Mesothelial cell of epicardium (in vitro differentiated cells): ENCODE measurements around the gene PALLD. TPM values are rescaled to one million over a fixed set of nuclear protein-coding genes. Genes with fewer than 3 reads are reported as not detected.

Experiments used
- DNase-seq, 2 experiments: peaks; one replicate each; pipeline ENCODE4 v3.0.0; 2021; ENCODE audit warnings: low spot score in 2 of 2; ENCODE audit not compliant: unreplicated experiment in 2 of 2
- H3K27ac Mint-ChIP-seq: 2 replicates; pipeline ENCODE4 v1.8.0; 2021; ENCODE audit warnings: mixed read lengths
- H3K27me3 Mint-ChIP-seq: 2 replicates; pipeline ENCODE4 v1.8.0; 2021; ENCODE audit warnings: low read depth, mixed read lengths
- H3K36me3 Mint-ChIP-seq: 2 replicates; pipeline ENCODE4 v1.8.0; 2021; ENCODE audit warnings: mixed read lengths
- H3K4me1 Mint-ChIP-seq: 2 replicates; pipeline ENCODE4 v1.8.0; 2021; ENCODE audit warnings: mixed read lengths
- H3K4me3 Mint-ChIP-seq: 2 replicates; pipeline ENCODE4 v1.8.0; 2021; ENCODE audit warnings: mild to moderate bottlenecking, moderate library complexity, mixed read lengths
- H3K9me3 Mint-ChIP-seq: 2 replicates; pipeline ENCODE4 v1.8.0; 2021; ENCODE audit warnings: mixed read lengths
- total RNA-seq: library from RNA; stranded (reverse); gene quantifications from 3 replicates; pipeline ENCODE4 v1.2.1, GENCODE V29; 2021
- TF ChIP-seq, protein P1 (sequence below): fragments of 200-600 bp; sonication (generic); IDR thresholded peaks from one replicate; pipeline ENCODE4 v1.5.0; 2021; ENCODE audit warnings: antibody characterized with exemption; ENCODE audit not compliant: unreplicated experiment

Gene PALLD
- total RNA-seq, 1 donor from 2014 or later: 158 TPM

DNA sequence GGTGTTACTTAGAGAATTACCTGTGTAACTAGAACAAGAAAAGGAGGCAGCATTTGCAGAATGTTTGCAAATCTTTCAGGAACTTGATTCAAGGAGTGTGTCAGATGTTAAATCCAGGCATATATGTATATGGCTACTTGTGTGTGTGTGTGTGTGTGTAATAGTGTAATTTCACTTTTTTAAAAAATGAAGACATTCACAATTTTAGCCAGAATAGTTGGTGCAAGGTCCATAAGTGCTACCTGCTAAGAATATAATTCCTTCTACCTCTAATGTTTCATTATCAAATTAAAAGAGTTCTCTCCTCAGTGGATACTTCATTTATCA lies 158.0 kb downstream of the PALLD start:
- Mint-ChIP-seq H3K4me1 (peaks cover 80% of the 10 kb centered on the region), H3K4me3 (no peak overlapping the region), H3K27me3 (no peaks in the 10 kb centered on the region), H3K36me3 (no peaks in the 10 kb centered on the region), H3K9me3 (no peaks in the 10 kb centered on the region), H3K27ac (peak overlapping the region; percentile 26)
- no peak for DNase-seq
- TF ChIP-seq, protein P1, sequence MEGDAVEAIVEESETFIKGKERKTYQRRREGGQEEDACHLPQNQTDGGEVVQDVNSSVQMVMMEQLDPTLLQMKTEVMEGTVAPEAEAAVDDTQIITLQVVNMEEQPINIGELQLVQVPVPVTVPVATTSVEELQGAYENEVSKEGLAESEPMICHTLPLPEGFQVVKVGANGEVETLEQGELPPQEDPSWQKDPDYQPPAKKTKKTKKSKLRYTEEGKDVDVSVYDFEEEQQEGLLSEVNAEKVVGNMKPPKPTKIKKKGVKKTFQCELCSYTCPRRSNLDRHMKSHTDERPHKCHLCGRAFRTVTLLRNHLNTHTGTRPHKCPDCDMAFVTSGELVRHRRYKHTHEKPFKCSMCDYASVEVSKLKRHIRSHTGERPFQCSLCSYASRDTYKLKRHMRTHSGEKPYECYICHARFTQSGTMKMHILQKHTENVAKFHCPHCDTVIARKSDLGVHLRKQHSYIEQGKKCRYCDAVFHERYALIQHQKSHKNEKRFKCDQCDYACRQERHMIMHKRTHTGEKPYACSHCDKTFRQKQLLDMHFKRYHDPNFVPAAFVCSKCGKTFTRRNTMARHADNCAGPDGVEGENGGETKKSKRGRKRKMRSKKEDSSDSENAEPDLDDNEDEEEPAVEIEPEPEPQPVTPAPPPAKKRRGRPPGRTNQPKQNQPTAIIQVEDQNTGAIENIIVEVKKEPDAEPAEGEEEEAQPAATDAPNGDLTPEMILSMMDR: no peak

DNA sequence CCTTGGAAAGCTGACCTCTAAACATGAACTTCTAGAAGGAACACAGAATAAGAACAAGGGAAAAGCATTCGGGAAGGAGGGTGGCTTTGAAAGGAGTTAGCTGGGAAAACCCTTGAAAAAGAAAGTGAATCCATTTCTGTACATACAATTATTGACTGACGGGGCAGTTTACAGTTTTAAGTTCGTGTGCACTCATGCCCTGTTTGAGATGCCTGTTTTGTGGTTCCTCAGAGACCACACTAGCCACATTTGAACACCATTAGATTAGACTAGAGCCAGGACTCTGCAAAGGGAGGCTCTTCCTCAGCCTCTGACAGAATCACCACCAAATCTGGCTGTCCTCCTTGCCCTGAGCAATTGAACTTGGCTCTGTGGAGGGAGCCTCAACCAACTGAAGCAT lies 158.3 kb downstream of the PALLD start:
- no peaks in the 10 kb centered on the region for H3K9me3 Mint-ChIP-seq
- DNase-seq: no peak
- H3K27me3 Mint-ChIP-seq: no peaks in the 10 kb centered on the region
- H3K27ac Mint-ChIP-seq: no peak overlapping the region
- peaks cover 83% of the 10 kb centered on the region for H3K4me1 Mint-ChIP-seq
- H3K4me3 Mint-ChIP-seq: no peak overlapping the region
- TF ChIP-seq, protein P1: no peak
- H3K36me3 Mint-ChIP-seq: no peaks in the 10 kb centered on the region

DNA sequence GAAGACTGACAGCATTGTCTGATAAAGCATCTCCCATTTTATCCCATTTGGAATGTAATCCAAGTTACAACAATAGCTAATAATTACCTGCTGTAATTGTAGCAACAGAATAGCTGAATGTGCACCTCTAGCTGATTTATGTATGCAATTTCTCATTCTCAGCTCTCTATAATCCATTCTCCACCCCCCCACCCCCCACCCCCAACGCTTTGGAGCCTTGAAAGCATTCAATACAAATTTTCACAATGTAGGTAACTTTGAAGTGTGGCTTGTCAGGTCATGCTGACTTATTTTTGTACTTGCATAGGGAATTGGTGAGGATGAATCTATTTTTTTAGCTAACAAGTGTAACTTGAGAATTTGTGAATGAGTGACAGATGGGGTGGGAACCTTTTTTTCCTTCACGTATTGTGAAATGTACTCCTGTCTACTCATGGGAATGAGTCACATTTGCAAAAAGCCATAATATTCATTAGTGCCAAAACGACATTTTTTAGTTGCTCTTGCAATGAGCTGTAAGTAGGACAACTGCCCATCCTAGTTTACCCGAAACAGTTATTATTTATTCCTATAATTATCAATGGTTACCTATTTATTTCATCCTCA lies 159.3 kb downstream of the PALLD start:
- TF ChIP-seq, protein P1: no peak

DNA sequence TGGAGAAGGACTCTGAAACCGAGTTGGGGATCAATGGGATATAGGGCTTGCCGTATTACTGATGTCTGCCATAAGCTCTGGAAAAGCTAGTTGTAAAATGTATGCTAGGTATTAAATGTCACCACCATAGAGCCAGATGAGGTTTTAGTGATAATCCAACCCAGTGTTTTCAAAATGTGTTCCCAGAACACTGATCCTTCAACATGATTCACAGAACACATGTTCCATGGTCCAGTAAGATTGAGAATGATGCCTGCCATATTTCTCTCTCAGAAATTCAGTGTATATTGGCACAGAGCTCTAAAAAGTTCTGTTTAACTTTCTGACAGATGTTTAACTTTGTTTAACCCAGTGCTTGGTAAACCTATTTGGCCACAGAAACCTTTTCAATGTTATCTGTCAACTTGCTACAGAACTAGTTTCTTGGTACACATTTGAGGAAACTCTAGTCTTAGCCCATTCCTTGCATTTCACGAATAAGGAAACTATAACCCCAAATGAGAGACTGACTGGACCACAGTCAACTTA lies 160.2 kb downstream of the PALLD start:
- H3K36me3 Mint-ChIP-seq: no peaks in the 10 kb centered on the region
- no peak for DNase-seq
- H3K4me1 Mint-ChIP-seq: peaks cover 74% of the 10 kb centered on the region
- TF ChIP-seq, protein P1: no peak
- no peak overlapping the region for H3K4me3 Mint-ChIP-seq
- H3K27ac Mint-ChIP-seq: no peak overlapping the region
- no peaks in the 10 kb centered on the region for H3K9me3 Mint-ChIP-seq
- no peaks in the 10 kb centered on the region for H3K27me3 Mint-ChIP-seq

More for the DNA sequence above, 159.3 kb downstream of the PALLD start:
- Mint-ChIP-seq H3K4me3 (no peak overlapping the region), H3K36me3 (no peaks in the 10 kb centered on the region), H3K27ac (no peak overlapping the region), H3K9me3 (no peaks in the 10 kb centered on the region), H3K4me1 (peaks cover 78% of the 10 kb centered on the region), H3K27me3 (no peaks in the 10 kb centered on the region)
- no peak for DNase-seq

DNA sequence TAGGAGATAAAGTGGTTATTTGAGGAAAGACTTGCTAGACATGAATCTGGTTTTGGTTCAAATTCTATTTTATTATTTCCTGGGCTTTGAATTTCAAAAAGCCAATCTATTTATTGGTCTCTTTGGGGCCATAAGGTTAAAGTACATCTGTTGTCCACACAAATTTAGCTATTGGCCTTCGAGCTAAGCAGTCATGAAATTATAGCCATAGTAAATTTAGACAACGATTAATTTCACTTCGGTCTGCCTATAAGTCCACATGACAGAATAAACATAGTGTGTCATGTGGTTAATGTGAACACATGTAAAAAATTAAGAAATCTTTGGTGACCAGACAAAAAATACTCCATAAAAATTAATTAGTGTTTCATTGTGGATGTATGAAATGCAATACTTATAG lies 161.9 kb downstream of the PALLD start:
- H3K36me3 Mint-ChIP-seq: no peaks in the 10 kb centered on the region

More for the DNA sequence above, 161.9 kb downstream of the PALLD start:
- Mint-ChIP-seq H3K27ac (peak overlapping the region; percentile 77), H3K27me3 (no peaks in the 10 kb centered on the region), H3K9me3 (no peaks in the 10 kb centered on the region), H3K4me1 (peaks cover 72% of the 10 kb centered on the region), H3K4me3 (no peak overlapping the region)
- no peak for DNase-seq
- TF ChIP-seq, protein P1: no peak
